Left cardiac atrium (tissue), 4 donors: ENCODE results near the gene TH. TPM values are rescaled to one million over a fixed set of nuclear protein-coding genes. Genes with fewer than 3 reads are reported as not detected.

Source experiments
- ATAC-seq, 2 donors: fragments of 200-7000 bp; cut with Tn5 transposase; one replicate each; pipeline ENCODE4 v1.9.1; 2020; ENCODE audit warnings: mild to moderate bottlenecking in 2 of 2, moderate library complexity in 2 of 2
- DNase-seq: peaks from one replicate; pipeline ENCODE4 v3.0.0-alpha.2; 2020
- intact Hi-C, 2 donors: fragments of 100-400 bp; cut with DNase I; formaldehyde crosslinking; loops; one replicate each; pipeline versions ENCODE4 v1.14.1 to v1.15.1; 2022 to 2023
- total RNA-seq, 2 donors: library from RNA; stranded (reverse); fragmentation: NEBNext Ultra II Directional; extraction: Animal tissue kit (Norgen Biotek cat#: 25700); gene quantifications; one replicate each; pipeline ENCODE4 v1.2.1, GENCODE V29; 2021
- donor health status: DM: no; HTN: yes; CAD: no.
- donor health status: DM: no; HTN: yes; CAD: no; lungs with severe emphysema.
- donor health status: DM: yes; HTN: yes; CAD: no.
- donor health status: Dilated cardiomyopathy.

Gene TH
- total RNA-seq, 2 donors from 2014 or later, result not detected

DNA sequence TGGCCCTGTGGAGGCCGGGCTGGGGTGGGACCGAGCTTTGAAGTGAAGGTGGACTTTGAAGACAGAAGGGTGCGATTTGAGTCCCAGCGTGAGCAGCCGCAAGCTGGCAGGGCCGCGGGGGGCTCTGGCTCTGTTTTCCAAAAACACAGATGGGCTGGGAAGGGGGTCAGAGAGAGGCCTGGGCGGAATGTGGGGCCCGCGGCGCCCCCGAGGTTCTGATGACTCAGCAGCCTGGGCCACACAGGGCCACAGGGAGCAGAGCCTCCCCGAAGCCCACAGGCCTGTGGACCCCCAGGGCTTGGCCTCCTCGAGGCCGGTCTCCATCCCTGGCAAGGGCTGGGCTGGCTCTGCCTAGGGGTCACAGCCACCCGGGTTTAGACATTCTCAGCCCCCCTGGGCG, 16.7 kb downstream of the TH start:
- DNase-seq (no peak), ATAC-seq (no peak)
- intact Hi-C loops, result loop anchor here (2.0 to 10.0 kb wide), 5 partner anchors 270 to 503 kb away; partner anchors contain the start of gene TNNI2 (in 1 of the 2)

DNA sequence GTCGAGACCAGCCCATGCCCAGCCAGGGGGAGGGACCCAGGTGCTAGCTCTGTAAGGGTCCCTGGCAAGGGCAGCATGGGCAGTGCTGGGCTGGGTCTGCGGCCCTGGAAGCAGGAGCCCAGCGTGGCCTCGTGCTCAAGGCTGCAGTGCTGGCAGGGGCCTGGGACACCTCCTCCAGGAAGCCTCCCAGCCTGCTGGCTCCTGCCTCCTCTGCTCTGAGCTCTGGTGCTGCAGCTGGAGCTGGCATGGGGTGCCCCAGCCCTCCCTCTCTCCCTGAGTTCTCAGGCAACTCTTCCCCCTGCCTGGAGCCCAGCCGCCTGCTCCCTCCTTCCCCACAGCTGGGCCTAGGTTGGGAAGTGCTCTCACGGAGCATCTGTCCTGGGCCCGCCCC, 17.4 kb downstream of the TH start:
- ATAC-seq (no peak), DNase-seq (no peak)
- intact Hi-C loops, result loop anchor here (2.0 to 10.0 kb wide), 5 partner anchors 269 to 502 kb away; partner anchors contain the start of gene TNNI2 (in 1 of the 2)

DNA sequence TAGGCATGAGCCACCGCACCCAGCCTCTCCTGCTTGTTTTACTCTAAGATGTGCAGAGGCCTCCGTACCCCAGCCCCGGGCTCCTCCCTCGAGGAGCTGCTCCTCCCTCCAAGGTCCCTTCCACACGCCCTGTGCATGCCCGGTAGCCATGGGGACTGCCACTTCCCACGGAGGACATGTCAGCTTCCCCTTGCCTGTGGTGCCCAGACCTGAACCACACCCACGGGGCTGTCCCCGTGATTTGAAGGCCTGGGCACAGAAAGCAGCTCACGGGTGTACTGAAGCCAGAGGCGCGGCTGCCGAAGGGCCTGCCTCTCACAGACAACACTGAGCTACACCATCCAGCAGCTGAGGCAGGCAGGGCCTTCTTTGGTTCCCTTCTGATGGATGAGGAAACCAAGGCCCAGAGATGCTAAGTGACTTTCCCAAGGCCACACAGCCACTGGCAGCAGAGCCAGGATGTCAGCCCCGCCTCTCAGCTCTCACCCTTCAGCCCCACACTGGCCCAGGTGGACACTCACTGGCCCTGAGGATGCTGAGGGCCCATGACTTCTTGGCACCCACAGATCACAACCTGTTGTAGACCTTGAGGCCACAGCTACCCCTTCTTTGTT, 17.9 kb downstream of the TH start:
- ATAC-seq, result no peak
- no peak for DNase-seq
- intact Hi-C loops, result loop anchor here (2.0 to 10.0 kb wide), 6 partner anchors 269 to 501 kb away; partner anchors contain the start of gene TNNI2 (in 1 of the 2)

DNA sequence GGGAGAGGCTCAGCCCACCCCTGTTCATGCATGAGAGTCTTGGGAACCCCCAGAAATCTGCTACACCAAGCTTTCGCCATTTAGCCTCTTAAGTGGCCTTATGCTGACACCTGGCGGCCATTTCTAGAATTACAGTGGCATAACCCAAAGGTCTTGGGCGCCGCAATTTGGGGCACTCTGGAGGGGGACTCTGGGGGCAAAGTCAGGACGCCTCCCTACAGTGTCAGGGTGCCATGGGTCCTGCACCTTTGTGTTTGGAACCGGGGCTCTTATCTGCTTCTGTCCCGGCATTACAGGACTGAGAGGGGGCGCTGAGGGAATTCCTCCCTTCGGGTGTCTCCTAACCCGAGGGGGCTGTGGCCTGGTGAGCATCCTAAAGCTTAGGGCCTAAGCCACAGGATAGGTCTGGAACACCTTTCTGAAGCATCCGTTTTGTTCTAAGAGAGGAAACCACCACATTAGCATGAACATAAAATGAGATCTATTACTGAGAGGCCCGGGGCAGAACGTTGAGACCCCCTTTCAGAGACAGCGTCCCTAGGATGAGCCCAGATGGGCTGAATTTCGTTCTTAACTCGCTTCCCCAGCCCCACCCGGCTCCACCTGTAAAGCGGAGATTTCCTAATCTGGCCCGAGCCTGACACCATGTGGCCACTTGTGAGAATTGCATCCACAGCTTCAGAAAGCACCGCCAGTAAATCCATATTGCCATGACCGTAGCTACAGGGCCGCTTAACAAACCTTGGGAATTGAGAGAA, 19.9 kb downstream of the TH start:
- DNase-seq (peak; percentile 77), ATAC-seq (peak; percentile 53 to 58)
- intact Hi-C loops, result loop anchor here (2.0 to 10.0 kb wide), 6 partner anchors 267 to 499 kb away; partner anchors contain the start of gene TNNI2 (in 1 of the 2)

DNA sequence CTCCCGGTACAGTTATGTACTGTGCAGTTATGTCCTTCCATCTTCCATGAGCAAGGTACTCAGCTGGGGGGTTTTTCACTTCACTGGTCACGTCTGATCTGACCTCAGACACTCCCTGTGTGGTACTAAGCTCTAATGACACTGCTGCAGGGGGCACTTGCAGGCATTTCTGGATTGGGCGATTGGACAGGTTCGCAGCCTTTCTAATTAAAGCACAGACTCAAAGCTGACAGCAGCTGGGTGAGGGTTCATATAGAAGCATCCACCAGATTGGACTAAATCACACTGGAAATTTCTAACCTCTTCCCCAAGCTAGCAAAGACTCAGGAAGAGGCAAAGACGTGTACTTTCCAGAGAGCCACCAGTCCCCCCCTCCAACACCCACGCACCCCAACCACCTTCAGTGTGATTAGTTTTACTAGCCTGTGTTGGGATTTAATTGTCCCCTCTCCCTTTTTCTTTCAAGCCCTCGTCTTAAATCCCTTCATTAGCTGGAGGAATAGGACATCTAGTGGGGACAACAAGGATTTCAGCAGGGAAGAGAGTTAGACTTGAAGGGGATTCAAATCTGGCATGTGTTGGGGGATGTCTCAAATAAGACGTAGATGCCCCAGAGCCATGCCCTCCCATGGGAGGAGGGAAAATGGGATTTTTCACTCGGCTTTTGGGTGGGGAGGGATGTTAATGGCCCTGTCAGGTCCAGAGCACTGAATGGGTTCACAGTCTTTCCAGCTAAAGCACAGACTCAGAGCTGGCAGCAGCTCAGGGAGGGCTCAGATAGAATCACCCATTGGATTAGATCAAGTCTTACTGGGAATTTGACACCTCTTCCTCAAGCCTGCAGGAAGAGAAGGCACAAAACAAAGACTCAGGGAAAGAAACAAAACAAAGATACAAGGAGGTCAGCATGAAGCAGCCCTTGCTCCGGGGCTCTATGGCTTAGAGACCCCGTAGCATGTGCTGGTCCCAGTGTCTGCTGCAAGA, 21.5 kb downstream of the TH start:
- no peak for ATAC-seq
- intact Hi-C loops, result loop anchor here (2.0 to 10.0 kb wide), 5 partner anchors 265 to 498 kb away; partner anchors contain the start of gene TNNI2 (in 1 of the 2)
- no peak for DNase-seq

DNA sequence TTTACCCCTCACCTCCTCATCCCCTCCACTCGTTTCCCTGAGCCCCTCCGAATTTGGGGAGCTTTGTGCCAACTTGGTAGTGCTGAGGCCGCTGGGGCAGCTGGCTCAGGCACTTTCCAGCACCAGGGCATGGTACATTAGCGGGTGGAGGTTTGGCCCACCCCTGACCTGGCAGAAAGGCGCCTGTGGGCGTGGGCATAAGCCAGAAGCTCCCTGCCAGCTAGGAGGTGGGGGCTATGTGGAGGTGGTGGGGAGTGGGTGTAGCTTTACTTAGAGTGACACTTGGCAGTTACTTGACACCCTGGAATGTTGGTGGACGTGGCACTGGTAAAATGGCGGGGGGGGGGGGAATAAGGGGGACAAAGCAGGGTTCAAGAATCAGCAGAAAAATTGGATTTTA, 22.2 kb downstream of the TH start:
- intact Hi-C loops, result no loop called here
- DNase-seq (no peak), ATAC-seq (no peak)

DNA sequence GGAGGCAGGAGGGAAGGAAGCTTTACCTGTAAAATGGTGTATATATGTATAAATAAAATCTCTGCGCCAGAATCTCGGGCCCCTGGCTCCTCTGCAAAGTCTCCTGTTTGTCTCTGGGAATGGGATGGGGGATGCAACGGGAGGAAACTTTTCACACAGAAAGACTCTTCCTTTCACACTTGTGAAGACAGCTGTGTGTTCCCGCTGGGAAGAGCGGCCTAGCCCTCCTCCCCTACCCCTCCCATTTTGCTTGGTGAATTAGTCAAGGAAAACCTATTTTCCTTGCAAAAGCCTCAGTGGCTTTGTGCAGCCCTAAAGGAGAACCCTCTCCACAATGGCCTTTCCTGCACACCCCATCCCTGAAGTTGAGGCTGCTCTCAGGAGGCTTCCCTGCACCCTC, 23.0 kb downstream of the TH start:
- ATAC-seq, result no peak
- no peak for DNase-seq
- intact Hi-C loops, result no loop called here

DNA sequence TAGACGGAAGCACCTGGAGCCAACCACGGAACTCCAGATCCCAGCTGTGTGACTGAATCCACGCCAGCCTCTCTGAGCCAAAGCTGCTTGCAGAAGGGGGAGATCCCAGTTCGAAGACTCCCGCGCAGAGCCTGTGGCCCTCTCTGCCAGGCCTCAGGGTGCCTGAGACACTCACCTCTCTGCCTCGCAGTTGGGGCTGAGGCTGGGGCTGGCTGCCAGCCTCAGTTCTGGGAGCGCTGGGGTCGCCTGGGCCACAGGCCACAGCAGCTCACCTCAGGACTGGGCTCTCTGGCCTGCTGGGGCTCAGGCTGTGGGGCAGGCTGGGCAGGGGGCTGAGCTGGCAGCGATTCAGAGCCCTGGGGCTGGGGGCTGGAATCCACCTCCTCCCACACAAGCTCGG, 24.2 kb downstream of the TH start:
- intact Hi-C loops, result no loop called here
- ATAC-seq, result no peak
- no peak for DNase-seq

DNA sequence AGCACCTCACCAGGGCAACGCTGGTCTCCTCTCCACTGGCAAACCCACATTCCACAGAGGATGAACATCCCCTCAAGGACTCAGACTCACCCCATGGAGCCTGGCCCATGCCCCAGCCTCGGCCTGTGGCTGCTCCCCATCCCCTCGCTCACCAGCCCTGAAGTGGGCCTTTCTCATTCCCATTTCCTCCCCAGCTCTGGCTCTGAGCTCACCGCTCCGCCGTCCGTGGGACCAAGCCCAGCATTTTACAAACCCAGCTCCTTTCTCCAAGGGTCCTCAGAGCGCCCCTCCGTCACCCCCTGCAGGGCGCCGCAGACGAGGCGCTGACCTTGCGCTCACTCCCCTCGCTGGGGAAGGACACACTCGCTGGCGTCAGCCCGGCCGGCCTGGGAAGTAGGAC, 25.6 kb downstream of the TH start:
- ATAC-seq, result no peak
- intact Hi-C loops, result no loop called here
- DNase-seq, result no peak

DNA sequence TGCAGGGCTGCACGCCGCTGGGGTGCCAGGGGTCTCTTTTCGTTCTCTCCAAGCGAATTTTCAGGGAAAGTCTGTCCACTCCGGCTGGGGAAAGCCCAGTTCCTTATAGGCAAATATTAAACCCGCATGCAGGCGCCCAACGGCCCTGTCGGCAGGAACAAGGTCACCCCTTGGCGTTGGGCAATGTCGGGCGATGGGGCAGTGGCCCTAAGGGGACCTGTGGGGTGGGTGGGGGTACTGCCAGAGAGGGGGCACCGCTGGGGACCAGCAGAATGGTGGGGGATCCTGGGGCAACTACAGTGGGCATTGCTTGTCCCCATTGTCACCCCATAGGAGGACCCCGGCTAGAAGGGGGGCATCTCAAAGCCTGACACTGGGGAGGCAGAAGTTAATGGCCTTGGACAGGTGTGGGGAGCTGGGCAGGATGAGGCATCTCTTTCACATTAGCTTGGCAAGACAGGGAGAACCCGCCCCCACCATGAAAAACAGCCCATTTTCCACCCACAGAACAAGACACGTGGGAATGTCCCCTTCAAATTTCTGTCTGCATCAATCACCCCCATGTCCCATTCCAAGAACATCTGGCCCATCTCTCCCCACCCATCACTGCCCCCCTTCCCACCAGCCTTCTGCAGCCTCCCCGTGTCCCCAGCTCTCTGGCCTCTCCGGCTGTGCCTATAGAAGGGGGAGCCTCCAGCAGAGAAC, 26.9 kb downstream of the TH start:
- ATAC-seq (no peak), DNase-seq (no peak)
- intact Hi-C loops, result no loop called here

DNA sequence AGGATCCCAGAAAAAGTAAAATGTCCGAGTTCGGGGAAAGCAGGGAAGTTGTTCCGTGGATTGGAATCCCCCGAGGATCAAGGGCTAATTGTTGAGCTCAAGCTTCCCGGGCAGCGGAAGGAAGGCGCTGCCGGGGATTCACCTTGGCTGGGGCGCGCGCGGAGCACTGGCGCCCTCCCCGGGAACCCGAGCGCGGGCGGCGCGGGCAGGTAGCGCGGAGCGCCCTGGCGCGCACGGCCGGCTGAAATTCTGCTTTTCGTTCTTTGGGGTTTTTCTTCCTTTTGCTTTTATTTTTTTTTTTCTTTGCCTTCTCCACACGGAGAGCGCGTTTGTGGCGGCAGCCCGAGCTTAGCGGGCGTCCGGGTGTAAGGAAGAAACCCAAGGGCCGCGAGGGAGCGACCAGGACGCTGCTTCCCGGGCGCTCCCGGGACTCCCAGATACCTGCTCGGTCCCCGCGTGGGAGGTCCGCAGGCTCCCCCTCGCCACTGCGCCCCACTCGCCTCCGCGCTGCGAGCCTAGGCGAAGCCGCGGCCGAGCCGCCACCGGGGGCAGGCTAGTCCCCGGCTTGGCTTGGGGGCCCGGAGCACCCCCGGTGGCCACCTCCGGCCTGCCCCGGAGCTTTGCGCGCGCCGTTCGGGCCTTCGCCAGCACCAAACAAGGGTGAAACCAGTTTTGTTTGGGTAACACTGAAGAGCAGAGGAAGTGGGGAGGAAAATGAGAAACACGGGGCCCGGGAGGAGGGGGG, 27.6 kb downstream of the TH start:
- intact Hi-C loops, result no loop called here
- ATAC-seq, result no peak
- DNase-seq, result no peak

DNA sequence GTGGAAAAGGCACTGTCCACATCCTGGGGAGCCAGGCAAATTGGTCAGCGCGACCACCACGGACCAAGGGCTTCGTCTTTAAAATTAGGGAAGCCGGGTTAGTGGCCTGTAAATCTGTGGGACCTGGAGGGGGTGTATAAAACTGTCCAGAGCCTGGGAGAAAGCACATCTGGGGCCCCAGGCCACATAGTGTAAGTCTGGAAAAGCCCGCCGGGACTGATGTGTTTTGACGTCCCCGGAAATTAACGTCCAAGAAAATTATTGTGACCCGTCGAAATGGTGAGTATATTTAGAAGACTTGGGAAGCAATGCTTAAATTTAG, 28.2 kb downstream of the TH start:
- no peak for DNase-seq
- intact Hi-C loops, result no loop called here
- no peak for ATAC-seq

DNA sequence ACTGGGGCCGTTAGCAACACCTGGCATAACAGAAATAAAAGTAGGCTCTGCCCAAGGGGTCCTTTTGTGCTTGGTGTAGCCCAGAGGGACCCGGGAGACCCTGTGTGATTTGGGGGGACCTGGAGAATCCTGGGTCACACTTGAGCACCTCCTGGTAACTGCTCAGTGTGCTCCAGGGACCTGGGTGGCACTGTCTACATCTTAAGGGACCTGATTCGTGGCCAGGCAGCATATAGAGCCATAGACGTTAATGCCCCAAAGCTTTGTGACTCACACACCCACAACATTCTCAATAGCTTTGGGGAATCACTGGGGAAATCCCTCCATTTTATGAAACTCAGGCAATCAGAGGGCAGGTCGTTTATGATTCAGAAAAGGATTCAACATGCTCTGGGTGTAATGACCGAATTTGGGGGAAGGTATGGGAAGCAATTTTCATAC, 28.8 kb downstream of the TH start:
- no peak for DNase-seq
- intact Hi-C loops, result no loop called here

DNA sequence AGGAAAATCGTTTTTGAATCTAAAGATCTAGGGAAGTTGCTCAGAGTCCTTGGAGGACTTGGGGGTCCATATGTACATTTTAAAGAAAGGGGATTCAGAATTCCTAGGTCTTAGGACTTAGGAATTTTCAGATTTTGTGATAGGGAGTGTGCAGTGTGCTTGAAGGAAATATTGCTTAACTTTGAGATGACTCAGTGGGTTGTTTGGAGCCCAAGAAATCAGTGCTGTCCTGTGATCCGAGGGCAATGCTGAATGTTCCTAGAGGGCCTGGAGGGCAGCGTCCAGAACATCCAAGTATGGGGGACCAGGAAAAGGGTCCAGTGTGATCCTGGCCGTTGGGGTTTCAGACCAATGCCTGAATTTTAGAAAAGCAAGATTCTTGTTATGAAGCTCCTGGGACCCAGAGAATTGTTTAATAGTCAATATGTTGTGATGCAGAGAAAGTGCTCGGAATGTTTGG, 29.3 kb downstream of the TH start:
- no peak for DNase-seq
- ATAC-seq, result no peak
- intact Hi-C loops, result no loop called here

More for the DNA sequence above, 28.8 kb downstream of the TH start:
- no peak for ATAC-seq

DNA sequence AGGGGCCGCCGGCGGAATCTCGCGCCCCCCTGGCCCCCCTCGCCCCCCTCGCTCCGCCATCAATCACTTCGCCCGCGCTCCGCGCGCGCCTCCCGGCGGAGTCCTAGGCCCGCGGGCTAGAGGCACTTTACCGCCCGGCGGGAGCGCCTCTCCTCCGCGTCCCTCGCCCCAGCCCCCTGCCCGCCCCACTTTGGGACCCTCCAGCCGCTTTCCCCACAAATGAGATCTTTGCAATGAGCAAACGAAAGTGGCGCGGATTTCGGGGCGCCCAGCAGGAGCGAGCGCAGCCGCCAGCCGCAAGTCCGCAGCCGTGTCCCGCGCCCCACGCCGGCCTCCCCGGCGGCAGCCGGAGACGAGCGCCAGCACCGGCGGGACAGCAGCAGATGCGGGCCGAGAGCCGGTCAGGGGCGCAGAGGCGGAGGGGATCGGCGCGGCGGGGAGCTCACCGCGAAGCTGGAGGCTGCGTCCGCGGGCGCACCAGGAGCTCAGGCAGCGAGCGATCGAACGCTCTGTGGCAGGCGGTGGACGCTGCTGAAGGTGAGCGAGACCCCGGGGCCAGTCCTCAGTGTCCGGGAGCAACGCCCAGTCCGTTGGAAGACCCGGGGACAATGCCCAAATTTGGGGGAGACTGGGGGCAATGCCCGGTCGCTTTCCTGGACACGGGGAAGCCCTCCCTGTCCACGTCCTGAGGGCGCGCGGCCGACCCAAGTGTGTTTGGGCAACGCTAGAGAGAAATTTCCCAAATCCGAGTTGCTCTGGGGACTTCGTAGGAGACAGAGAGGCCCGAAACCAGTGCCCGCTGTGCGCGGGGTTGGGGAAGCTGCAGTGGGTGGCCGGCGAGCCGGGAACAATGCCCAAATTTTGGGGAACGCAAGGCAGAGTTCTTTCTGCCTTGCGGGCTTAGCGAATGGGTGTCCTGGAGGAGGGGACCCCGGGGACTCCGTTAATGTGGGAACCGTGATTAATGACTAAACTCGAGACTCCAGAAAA, 30.9 kb downstream of the TH start:
- ATAC-seq (no peak), DNase-seq (no peak)
- intact Hi-C loops, result no loop called here

DNA sequence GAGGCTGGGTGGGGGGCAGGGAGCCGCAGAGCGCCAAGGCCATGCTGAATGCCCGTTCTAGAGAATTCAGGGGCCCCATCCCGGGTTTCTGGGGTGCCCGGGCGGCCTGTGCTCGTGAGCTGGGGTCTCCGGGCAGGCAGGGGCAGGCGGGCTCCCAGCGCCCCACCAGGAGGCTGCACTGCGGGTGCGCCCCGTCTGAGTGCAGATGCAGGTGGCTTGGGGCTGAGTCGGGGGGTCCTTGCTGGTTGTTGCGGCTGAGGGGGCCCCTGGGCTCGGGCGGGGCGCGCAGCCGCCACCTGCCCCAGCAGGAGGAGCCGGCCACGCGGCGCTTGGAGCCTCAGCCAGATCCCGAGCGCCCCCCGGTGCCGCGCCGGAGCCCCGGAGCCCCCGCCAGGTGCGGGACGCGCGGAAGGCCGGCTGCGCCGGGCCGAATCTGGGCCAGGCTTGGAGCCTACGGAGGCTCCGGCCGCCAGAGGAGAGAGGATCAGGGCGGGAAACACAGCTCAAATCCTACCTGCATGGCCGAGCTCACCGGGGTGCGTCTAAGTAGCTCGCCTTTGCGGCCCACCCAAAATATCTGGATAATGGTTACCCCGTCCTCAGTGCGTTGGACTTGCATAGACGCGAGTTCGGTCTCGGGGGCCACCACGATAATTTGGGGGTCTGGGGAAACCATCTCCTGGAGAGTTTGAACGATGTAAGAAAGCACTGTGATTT, 31.8 kb downstream of the TH start:
- intact Hi-C loops, result loop anchor here in 1 of 2 donors (5.0 kb wide), 1 partner anchor 37 kb away; no protein-coding TSS in a partner anchor
- no peak for DNase-seq
- no peak for ATAC-seq
